Stimulated activated CD4-positive, alpha-beta T cell treated with anti-CD3 and anti-CD28 coated beads, Interleukin-1b, Interleukin-23, amount 100 ng/mL, for 1 hour (primary cell): ENCODE measurements around the gene PRCP.

Experiments used
- DNase-seq, 2 donors: peaks; one replicate each; pipeline ENCODE4 v3.0.0-alpha.2; 2020; ENCODE audit warnings: low read depth in 2 of 2

PRCP gene

GRCh38 chr11:82786836-82787235, 113.4 kb downstream of the PRCP start:
- DNase-seq, result no peak

- no peak for DNase-seq
Observed at GRCh38 chr11:82786001-82786400, 114.2 kb downstream of the PRCP start.

DNA sequence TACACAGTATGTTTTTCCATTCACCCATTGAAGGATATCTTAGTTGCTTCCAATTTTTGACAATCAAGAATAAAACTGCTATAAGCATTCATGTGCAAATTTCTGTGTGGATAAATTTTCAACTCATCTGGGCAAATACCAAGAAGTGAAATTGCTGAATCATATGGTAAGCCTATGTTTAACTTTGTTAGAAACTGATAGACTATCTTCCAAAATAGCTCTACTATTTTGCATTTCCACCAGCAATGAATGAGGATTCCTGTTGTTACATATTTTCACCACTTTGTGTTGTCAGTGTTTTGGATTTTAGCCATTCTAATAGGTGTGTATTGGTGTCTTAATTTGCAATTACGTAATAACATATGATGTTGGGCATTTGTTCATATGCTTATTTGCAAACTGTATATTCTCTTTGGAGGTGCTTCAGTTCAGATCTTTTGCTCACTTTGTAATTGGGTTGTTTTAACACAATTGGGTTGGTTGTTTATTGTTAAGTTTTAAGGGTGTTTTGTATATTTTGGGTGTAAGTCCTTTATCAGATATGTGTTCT, 117.3 kb downstream of the PRCP start:
- no peak for DNase-seq

- DNase-seq, result no peak
Observed at GRCh38 chr11:82778776-82779175, 121.5 kb downstream of the PRCP start.

- DNase-seq, result no peak
Observed at GRCh38 chr11:82776377-82776776, 123.9 kb downstream of the PRCP start.

- DNase-seq, result no peak
Observed at GRCh38 chr11:82775736-82776346, 124.4 kb downstream of the PRCP start.

- DNase-seq, result no peak
Observed at GRCh38 chr11:82775218-82775617, 125.0 kb downstream of the PRCP start.
